A673 (cell line): ENCODE measurements around the gene WNT11. TPM values are rescaled to one million over a fixed set of nuclear protein-coding genes. Genes with fewer than 3 reads are reported as not detected.

Source experiments
- BruUV-seq: library from RNA; stranded (reverse); fragments of 400-500 nt; replicated peaks from 2 replicates; lab custom pipeline; 2021; lab: Mats Ljungman, UMichigan
- CTCF ChIA-PET: fragments of 300-600 bp; sonication (Branson Sonifier 250); formaldehyde crosslinking; loops from one replicate; lab custom pipeline; 2022; ENCODE audit warnings: antibody characterized with exemption; lab: Charles Lee
- POLR2A ChIA-PET: fragments of 300-600 bp; sonication (Branson Sonifier 250); formaldehyde crosslinking; loops from one replicate; lab custom pipeline; 2022; ENCODE audit warnings: antibody characterized with exemption; ENCODE audit not compliant: low non-redundant PET; lab: Charles Lee
- DNase-seq: peaks from one replicate; pipeline ENCODE4 v3.0.0-alpha.2; 2015; ENCODE audit warnings: low spot score
- H3K27ac ChIP-seq: fragments of 200-600 bp; sonication (generic); 2 replicates; pipeline ENCODE4 v1.5.1; 2016; ENCODE audit warnings: mixed run types, low read depth, mild to moderate bottlenecking, mixed read lengths, antibody characterized with exemption, low read length; ENCODE audit not compliant: poor library complexity, severe bottlenecking
- H3K27me3 ChIP-seq: fragments of 200-600 bp; sonication (generic); replicated peaks from 2 replicates; pipeline ENCODE4 v1.6.1; 2017; ENCODE audit warnings: mixed run types, low read depth, mild to moderate bottlenecking, mixed read lengths, antibody characterized with exemption, low read length; ENCODE audit not compliant: insufficient read depth, poor library complexity
- H3K36me3 ChIP-seq: fragments of 200-600 bp; sonication (generic); 2 replicates; pipeline ENCODE4 v1.6.1; 2016; ENCODE audit warnings: mixed run types, mild to moderate bottlenecking, mixed read lengths, antibody characterized with exemption, low read length; ENCODE audit not compliant: insufficient read depth, poor library complexity, severe bottlenecking
- H3K4me1 ChIP-seq: fragments of 200-600 bp; sonication (generic); 2 replicates; pipeline ENCODE4 v1.6.1; 2017; ENCODE audit warnings: mixed run types, mild to moderate bottlenecking, mixed read lengths, antibody characterized with exemption, low read length; ENCODE audit not compliant: insufficient read depth, poor library complexity, severe bottlenecking
- H3K4me3 ChIP-seq: fragments of 200-600 bp; sonication (generic); 2 replicates; pipeline ENCODE4 v1.5.1; 2016; ENCODE audit warnings: low read depth, mixed run types, mild to moderate bottlenecking, mixed read lengths, low read length; ENCODE audit not compliant: poor library complexity, severe bottlenecking
- H3K9me3 ChIP-seq: fragments of 200-600 bp; sonication (generic); 2 replicates; pipeline ENCODE4 v1.6.1; 2016; ENCODE audit warnings: mixed run types, low read depth, mild to moderate bottlenecking, mixed read lengths, antibody characterized with exemption, low read length; ENCODE audit not compliant: poor library complexity, severe bottlenecking
- EZH2 ChIP-seq: fragments of 200-600 bp; sonication (generic); IDR thresholded peaks from 2 replicates; pipeline ENCODE4 v1.6.1; 2017; ENCODE audit warnings: borderline replicate concordance, low read depth, mild to moderate bottlenecking, mixed read lengths, antibody characterized with exemption, low read length; ENCODE audit not compliant: poor library complexity, severe bottlenecking
- intact Hi-C: fragments of 100-400 bp; cut with micrococcal nuclease; formaldehyde crosslinking; loops from one replicate; pipeline ENCODE4 v1.10.0; 2022; ENCODE audit not compliant: unreplicated experiment
- total RNA-seq: library from RNA; stranded (reverse); gene quantifications from 2 replicates; pipeline ENCODE4 v1.2.3, GENCODE V29; 2021
- TF ChIP-seq, protein P1 (sequence below): fragments of 300-800, 200-600 bp; sonication (generic); conservative IDR thresholded peaks from 2 replicates; pipeline ENCODE4 v1.5.1; 2017; ENCODE audit warnings: low read depth, mild to moderate bottlenecking, antibody characterized with exemption, low read length, moderate library complexity, mixed read lengths

WNT11 gene
- total RNA-seq, 1 experiment from 2014 or later: 1.2 TPM

DNA sequence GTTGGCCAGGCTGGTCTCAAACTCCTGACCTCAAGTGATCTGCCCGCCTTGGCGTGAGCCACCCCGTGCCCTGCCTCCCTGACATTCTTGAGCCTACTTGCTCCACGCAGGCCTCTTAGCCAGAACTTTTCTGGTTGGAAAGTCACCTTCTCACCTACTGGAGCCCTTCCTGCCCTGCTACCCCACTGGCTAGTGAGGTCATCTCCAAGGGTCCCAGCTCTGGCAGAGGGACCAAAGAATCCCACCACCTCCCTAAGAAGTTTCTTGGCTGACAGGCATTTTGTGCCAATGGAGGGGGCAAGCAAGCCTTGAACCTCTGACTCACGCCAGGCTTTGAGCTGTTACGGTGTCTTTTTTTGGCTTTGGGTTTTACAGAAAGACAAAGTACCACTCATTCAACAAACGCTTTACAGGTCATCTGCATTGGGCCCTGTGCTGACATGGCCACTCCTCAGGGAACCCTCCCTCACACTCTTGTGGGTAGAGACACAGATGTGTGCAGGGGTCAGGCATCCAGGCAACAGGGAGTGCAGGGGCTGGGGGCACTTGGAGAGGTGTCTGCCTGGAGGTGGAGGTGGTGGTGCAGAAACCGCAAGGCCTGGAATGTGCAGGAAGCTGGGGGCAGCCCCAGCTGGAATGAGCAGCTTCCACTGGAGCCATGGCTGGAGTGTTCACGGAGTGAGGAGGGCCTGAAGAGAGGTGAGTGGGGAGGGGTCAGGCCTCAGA is 27.1 kb upstream of the WNT11 start:
- H3K27ac ChIP-seq: no peak overlapping the region
- intact Hi-C loops: no loop called here
- no TSS peak for BruUV-seq
- ChIA-PET POLR2A (interaction anchor here (0.6 kb wide), 1 partner anchor 234 kb away, joined by 3 read pairs; no protein-coding TSS in a partner anchor), CTCF (no interaction called here)
- H3K9me3 ChIP-seq: no peaks in the 10 kb centered on the region
- H3K4me1 ChIP-seq: peaks cover 8% of the 10 kb centered on the region
- no peaks in the 10 kb centered on the region for H3K27me3 ChIP-seq
- TF ChIP-seq EZH2: no peak
- TF ChIP-seq, protein P1, sequence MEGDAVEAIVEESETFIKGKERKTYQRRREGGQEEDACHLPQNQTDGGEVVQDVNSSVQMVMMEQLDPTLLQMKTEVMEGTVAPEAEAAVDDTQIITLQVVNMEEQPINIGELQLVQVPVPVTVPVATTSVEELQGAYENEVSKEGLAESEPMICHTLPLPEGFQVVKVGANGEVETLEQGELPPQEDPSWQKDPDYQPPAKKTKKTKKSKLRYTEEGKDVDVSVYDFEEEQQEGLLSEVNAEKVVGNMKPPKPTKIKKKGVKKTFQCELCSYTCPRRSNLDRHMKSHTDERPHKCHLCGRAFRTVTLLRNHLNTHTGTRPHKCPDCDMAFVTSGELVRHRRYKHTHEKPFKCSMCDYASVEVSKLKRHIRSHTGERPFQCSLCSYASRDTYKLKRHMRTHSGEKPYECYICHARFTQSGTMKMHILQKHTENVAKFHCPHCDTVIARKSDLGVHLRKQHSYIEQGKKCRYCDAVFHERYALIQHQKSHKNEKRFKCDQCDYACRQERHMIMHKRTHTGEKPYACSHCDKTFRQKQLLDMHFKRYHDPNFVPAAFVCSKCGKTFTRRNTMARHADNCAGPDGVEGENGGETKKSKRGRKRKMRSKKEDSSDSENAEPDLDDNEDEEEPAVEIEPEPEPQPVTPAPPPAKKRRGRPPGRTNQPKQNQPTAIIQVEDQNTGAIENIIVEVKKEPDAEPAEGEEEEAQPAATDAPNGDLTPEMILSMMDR: no peak
- DNase-seq: no peak
- no peaks in the 10 kb centered on the region for H3K36me3 ChIP-seq
- no peak overlapping the region for H3K4me3 ChIP-seq

DNA sequence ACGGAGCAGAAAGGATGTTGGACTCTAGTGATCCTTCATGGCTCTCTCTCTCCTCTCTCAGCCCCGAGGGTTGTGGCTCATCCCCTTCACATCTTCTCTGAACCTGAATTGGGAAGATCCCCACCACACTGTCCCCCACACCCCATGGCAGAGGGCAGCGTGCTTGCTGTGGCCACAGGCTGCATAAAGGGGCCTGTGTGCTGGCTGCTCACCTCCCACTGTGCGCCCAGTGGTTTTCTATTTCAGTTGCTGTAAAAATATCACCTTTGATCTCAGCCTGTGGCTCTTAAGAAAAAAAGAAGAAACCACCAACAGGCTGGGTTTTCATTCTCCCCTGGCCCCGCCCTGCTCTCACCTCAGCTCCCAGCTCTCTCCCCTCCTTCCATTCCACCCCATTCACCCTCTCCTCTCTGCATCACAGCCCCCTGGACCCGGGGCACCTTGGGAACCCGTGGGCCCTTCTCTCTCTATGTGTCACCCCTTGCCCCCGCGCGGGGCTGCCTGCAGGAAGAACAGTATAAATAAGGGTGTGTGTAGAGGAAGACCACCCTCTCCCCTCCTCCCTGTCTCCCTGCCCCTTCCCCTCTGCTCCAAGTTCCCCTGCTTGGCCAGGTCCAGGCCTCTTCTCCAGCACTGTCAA is 25.8 kb upstream of the WNT11 start:
- DNase-seq: no peak
- intact Hi-C loops: no loop called here
- BruUV-seq: no TSS peak
- Histone ChIP-seq H3K4me3 (no peak overlapping the region), H3K27ac (no peak overlapping the region), H3K27me3 (no peaks in the 10 kb centered on the region), H3K9me3 (no peaks in the 10 kb centered on the region), H3K36me3 (no peaks in the 10 kb centered on the region), H3K4me1 (peaks cover 8% of the 10 kb centered on the region)
- ChIA-PET POLR2A (no interaction called here), CTCF (interaction anchor here (0.6 kb wide), 1 partner anchor 79 kb away, joined by 5 read pairs; no protein-coding TSS in a partner anchor)
- no peak for TF ChIP-seq EZH2
- TF ChIP-seq, protein P1: no peak

DNA sequence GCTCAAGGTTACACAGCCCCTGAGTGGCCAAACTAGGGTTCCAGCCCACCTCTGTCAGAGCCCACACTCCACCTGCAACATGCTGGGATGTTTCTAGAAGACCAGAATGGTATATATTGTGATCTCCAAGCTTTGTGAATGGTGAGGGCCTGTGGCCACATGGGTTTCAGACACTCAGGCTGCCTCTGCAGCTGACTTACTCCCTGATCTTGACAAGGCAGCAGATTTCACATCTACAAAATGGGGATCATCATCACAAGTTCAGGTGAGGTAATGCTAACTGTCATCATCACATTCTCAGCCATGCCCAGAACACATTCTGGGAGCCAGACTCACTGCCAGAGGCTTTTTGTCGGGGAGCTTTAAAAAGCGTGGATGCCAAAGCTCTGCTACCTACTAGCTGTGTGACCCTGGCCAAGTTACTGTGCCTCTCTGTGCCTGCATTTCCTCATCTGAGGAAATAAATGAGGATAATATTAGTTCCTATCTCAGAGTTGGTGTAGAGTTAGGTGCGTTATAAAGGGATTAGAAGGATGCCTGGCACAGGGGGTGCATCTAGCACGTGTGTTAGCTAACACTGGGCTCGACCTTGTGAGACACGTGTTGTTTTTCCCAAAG is 24.9 kb upstream of the WNT11 start:
- Histone ChIP-seq H3K4me1 (peaks cover 8% of the 10 kb centered on the region), H3K4me3 (no peak overlapping the region), H3K9me3 (no peaks in the 10 kb centered on the region), H3K27ac (no peak overlapping the region), H3K36me3 (no peaks in the 10 kb centered on the region), H3K27me3 (no peaks in the 10 kb centered on the region)
- no TSS peak for BruUV-seq
- intact Hi-C loops: no loop called here
- ChIA-PET POLR2A (no interaction called here), CTCF (no interaction called here)
- TF ChIP-seq, protein P1: no peak
- no peak for TF ChIP-seq EZH2
- no peak for DNase-seq
